Testis (tissue), 3 donors: ENCODE measurements around the gene MACROD2. TPM values are rescaled to one million over a fixed set of nuclear protein-coding genes. Genes with fewer than 3 reads are reported as not detected.

Source experiments
- DNase-seq: peaks from one replicate; pipeline ENCODE4 v3.0.0-alpha.2; 2019
- H3K27ac ChIP-seq, 2 donors: fragments of 200-600 bp; sonication (generic); one replicate each; pipeline ENCODE4 v1.5.1; 2019
- H3K27me3 ChIP-seq: fragments of 200-600 bp; sonication (generic); one replicate; pipeline ENCODE4 v1.5.1; 2019
- H3K36me3 ChIP-seq: fragments of 200-600 bp; sonication (generic); one replicate; pipeline ENCODE4 v1.5.1; 2017; ENCODE audit warnings: low read depth; ENCODE audit errors: missing control alignments
- H3K4me1 ChIP-seq: fragments of 200-600 bp; sonication (generic); one replicate; pipeline ENCODE4 v1.5.1; 2019
- H3K4me3 ChIP-seq, 2 donors: fragments of 200-600 bp; sonication (generic); one replicate each; pipeline ENCODE4 v1.5.1; 2017 to 2019
- H3K9me3 ChIP-seq: fragments of 200-600 bp; sonication (generic); one replicate; pipeline ENCODE4 v1.5.1; 2017
- CTCF ChIP-seq, 3 experiments: fragments of 450-650 bp in 2 of 3; fragments of 200-600 bp in 1 of 3; sonication (generic) in 1 of 3; IDR thresholded peaks; one replicate each; pipeline ENCODE4 v1.5.1; 2016 to 2019; ENCODE audit warnings: antibody characterized with exemption in 3 of 3, mild to moderate bottlenecking in 2 of 3, moderate library complexity in 1 of 3
- POLR2A ChIP-seq: fragments of 450-650 bp; IDR thresholded peaks from one replicate; pipeline ENCODE4 v1.6.1; 2017; ENCODE audit warnings: antibody characterized with exemption, mild to moderate bottlenecking, moderate library complexity
- WGBS, 2 donors: methylation state at CpG; one replicate each; pipeline ENCODE4 v1.1.5; 2018; 5-methylcytosine and 5-hydroxymethylcytosine counted together
- intact Hi-C: fragments of 100-400 bp; cut with DNase I; formaldehyde crosslinking; loops from one replicate; pipeline ENCODE4 v1.15.1; 2023; ENCODE audit warnings: low total_unique reads
- polyA plus RNA-seq: library from polyadenylated mRNA; stranded (reverse); fragments of 350-450 nt; fragmentation: Illumina TruSeq; extraction: RNeasy Lipid Tissue Mini Kit (QIAGEN cat#74804); gene quantifications from one replicate; pipeline ENCODE4 v1.2.3, GENCODE V29; 2014; ENCODE audit warnings: low read depth, low replicate concordance; ENCODE audit not compliant: insufficient read depth
- total RNA-seq, 2 donors: library from RNA; depleted of rRNA; stranded (reverse); fragments of >200 nt; gene quantifications; one replicate each; pipeline ENCODE4 v1.2.3, GENCODE V29; 2016

The MACROD2 gene
- total and polyA plus RNA-seq, 3 donors from 2014 or later: 12.6 to 20.6 (median 16.8) TPM

DNA sequence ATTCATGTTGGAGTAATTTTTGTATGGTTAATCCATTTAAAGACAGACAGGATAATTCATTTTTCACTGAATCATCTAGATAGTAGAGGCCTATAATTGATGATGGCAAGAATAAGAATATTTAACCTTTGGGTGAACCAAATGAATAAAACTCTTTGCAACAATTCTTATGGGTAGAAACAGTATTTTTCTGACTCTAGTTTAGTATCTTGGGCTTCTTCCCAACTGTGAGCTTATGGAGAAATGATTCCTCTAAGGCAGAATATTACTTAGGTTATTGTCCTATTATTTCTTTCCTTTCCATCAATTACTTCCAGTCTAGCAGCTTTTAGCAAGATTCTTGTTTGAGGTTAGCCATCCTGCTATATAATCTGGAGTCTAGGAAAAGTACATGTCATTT is 1077.0 kb downstream of the MACROD2 start:
- H3K27ac ChIP-seq: no peak overlapping the region
- no peaks in the 10 kb centered on the region for H3K36me3 ChIP-seq
- DNase-seq: no peak
- H3K27me3 ChIP-seq: no peaks in the 10 kb centered on the region
- TF ChIP-seq POLR2A: no peak
- TF ChIP-seq CTCF (IDR thresholded peaks at IDR 0.05): no peak
- intact Hi-C loops: no loop called here
- H3K4me3 ChIP-seq: no peak overlapping the region
- H3K9me3 ChIP-seq: no peaks in the 10 kb centered on the region
- H3K4me1 ChIP-seq: no peaks in the 10 kb centered on the region

- Histone ChIP-seq H3K4me1 (no peaks in the 10 kb centered on the region), H3K36me3 (no peaks in the 10 kb centered on the region), H3K27me3 (no peaks in the 10 kb centered on the region), H3K9me3 (no peaks in the 10 kb centered on the region), H3K27ac (no peak overlapping the region), H3K4me3 (no peak overlapping the region)
- intact Hi-C loops: no loop called here
- WGBS, 2 donors: 88 to 93% methylated on average over 3 of the region's 3 CpGs
- TF ChIP-seq POLR2A (no peak), CTCF (IDR thresholded peaks at IDR 0.05) (no peak)
- no peak for DNase-seq
Measured at GRCh38 chr20:15075586-15075985, 1080.3 kb downstream of the MACROD2 start.

- no peaks in the 10 kb centered on the region for H3K27me3 ChIP-seq
- TF ChIP-seq POLR2A (no peak), CTCF (IDR thresholded peaks at IDR 0.05) (no peak)
- H3K4me3 ChIP-seq: no peak overlapping the region
- H3K27ac ChIP-seq: no peak overlapping the region
- intact Hi-C loops: no loop called here
- 93% methylated on average over 1 of the region's 1 CpG for WGBS, 2 donors
- H3K4me1 ChIP-seq: no peaks in the 10 kb centered on the region
- no peak for DNase-seq
- H3K9me3 ChIP-seq: no peaks in the 10 kb centered on the region
- no peaks in the 10 kb centered on the region for H3K36me3 ChIP-seq
Measured at GRCh38 chr20:15076785-15077184, 1081.5 kb downstream of the MACROD2 start.

DNA sequence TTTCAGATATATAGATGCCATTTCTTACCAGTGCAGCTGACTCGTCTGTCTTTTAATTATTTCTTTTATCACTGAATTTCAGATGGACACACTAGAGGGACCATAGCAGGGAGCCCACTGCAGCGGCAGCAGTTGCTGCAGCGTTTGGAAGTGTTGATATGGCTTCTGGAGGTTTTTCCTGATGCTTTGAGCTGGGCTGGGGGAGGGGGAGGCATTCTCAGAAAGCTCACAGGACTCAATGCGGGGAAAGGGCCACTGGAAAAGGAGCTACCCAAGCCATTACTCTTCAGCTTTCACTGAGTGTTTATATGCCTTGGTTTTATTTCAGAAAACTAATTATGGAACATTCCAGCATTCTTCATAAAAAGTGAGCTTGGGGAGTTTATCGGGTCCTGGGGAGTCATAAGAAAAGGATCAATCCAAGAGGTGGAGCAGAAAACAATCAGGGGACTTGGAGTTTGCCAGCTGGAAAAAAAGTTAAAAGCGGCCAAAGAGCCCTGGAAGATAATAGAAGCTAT is 1082.5 kb downstream of the MACROD2 start:
- 77 to 81% methylated on average over 6 of the region's 6 CpGs for WGBS, 2 donors
- DNase-seq: no peak
- no peaks in the 10 kb centered on the region for H3K36me3 ChIP-seq
- H3K9me3 ChIP-seq: no peaks in the 10 kb centered on the region
- H3K4me1 ChIP-seq: no peaks in the 10 kb centered on the region
- H3K4me3 ChIP-seq: no peak overlapping the region
- no peak for TF ChIP-seq POLR2A
- TF ChIP-seq CTCF (IDR thresholded peaks at IDR 0.05): no peak
- intact Hi-C loops: no loop called here
- H3K27me3 ChIP-seq: no peaks in the 10 kb centered on the region
- no peak overlapping the region for H3K27ac ChIP-seq

- H3K27ac ChIP-seq: no peak overlapping the region
- no peak overlapping the region for H3K4me3 ChIP-seq
- H3K4me1 ChIP-seq: no peaks in the 10 kb centered on the region
- TF ChIP-seq CTCF (IDR thresholded peaks at IDR 0.05) (no peak), POLR2A (no peak)
- DNase-seq: no peak
- intact Hi-C loops: no loop called here
- H3K9me3 ChIP-seq: no peaks in the 10 kb centered on the region
- no peaks in the 10 kb centered on the region for H3K27me3 ChIP-seq
- 96 to 98% methylated on average over 1 of the region's 1 CpG for WGBS, 2 donors
- H3K36me3 ChIP-seq: no peaks in the 10 kb centered on the region
Measured at GRCh38 chr20:15079594-15080340, 1084.5 kb downstream of the MACROD2 start.
